Middle frontal gyrus (tissue), 1 donor: ENCODE results near the gene LBX1.

Experiments
- DNase-seq: peaks from one replicate; pipeline ENCODE4 v3.0.0-alpha.2; 2015; ENCODE audit warnings: low spot score; ENCODE audit errors: extremely low spot score

The LBX1 gene

DNA sequence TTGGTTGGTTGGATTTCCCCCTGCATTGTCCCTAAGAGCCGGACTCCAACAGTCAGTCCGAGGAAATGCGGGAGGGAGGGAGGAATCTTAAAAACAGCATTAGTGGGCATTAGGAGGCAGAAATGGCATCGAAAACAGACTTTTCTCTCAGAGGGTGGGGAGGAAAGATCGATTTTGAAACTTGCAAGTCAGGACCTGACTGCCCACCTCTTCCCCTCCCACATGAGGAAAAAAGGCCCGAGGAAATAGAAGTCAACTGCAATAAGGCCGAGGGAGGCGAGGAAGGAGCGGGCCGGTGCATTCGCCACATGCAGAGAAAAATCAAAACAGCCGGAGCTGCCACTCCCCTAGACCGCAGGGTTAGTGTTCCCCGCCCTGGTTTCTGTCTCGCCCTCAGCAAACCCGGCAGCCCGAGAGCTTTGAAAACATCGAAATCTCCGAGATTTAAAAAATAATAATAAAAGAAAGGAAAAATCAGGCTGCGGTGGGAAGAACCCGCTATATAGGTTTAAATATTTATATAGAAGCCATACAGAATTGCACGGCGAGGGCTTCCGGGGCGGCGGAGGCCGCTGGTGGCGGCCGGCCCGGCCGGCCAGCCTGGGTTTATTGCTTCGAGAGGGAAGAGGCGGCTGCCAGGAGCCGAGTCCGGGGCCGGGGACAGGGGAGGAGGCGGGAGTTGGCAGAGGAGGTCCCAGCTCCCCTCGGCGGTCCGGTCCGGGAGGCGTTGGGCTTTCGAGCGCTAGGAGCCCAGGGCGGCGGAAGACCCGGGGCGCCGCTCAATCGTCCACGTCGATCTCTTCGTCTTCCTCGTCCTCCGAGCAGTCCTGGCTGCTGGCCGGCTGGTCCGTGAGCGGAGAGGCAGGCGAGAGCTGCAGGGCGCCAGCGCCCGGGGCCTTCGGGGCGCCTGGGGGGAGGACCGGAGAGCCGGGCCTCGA is 2.5 kb downstream of the LBX1 start:
- no peak for DNase-seq

DNA sequence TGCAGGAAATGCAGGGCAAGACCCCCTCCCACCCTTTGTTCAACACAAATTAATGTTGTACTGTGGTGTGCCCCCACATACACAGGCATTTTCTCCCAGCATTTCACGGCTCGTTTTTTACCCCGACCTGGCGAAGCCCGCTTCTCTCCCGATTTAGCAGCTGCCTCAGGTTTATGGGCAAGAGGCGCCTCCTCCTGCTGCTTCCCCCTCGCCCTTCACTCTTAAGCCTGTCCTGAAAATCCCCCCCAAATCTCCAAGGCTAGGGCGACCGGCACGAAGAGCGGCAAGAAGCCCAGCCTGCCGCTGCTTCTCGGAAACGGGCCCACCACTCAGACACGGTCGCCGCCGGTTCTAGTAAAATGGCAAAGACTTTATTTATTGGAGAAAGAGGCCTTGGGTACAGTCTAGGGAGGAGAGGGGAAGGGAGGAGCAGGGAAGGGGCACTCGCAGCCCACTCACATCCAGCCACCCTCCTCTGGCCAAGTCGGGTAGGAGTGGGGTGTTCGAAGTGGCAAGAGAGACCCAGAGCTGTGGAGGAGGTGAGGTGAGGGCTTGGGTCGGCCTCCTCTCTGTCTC is 3.3 kb downstream of the LBX1 start:
- DNase-seq: no peak

DNA sequence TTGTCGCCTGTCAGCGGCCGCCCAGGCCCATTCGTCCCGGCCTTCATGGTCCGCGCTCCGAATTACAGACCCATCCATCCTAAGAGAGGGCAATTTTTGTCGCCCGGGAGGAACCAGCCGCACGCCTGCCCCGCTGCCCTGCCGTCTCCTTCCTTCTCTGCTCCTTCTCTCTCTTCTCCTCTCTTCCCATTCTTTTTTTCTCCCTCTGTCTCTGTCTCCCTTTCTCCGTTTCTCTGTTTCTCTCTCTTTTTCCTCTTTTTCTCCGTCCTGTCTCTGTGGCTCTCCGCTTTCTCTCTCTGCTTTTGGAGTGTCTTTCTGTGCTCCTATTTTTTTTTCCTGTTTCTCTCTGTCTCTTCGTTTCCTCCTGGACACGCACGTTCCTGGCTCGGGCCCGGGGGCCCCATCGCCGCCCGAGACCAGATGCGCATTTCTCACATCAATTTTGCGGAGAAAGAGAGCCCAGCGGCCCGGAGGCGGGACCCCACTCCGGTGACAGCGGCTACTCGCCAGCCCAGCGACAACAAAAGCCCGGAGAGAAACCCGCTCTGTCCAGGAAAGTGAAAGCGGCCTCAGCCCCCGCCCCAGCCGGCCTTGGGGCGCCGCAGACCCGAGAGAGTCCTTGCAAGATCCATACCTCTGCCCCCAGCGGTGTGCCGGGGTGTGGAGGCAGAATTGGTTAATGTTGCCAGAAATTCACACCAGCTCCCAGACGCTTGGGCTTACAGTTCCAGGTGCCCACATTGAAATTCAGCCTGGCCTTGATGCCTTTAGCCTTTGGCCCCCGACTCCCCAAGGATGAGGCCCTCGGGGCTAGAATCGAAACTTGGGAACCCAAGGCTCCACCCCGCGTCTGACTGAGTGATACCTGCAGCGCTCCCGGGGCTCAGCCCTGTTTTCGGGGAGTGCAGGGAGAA is 4.1 kb downstream of the LBX1 start:
- DNase-seq: no peak

DNA sequence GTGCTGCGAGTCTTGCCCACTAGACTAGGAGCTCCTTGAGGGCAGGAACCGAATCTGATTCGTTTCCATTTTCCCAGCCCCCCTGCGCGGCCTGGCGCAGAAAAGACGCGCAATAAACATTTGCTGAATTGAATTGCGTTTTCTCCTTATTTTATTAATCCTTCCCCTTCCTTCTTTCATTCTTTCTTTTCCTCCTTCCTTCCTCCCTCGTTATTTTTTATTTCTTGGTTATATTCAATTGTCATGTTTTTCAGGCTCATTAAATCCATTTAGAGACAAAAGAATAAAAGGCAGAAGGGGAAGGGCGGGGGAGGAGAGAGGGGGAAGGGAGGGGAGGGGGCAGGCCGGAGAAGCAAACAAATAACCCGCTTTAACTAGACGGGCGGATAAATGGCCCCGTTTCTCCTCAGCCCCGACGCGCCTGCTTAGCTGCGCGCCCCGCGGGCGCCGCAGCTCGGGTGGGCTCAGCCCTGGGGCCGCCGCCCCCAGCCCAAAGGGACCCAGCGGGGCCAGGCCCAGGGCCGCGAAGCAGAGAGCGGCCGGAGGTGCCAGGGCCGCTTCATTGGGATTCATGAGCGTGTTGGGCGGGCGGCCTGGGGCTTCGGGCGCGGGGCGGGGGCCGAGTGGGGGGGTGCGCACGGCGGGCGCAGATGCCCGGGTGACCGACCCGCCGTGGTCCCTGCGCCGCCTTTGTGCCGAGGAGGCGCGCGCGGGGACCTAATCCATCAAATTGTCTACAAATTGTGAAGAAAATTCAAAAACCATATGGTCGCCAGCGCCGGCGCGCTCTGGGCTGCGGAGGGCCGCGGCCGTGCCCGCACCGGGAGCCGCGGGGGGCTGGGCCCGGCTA is 5.0 kb downstream of the LBX1 start:
- no peak for DNase-seq

DNA sequence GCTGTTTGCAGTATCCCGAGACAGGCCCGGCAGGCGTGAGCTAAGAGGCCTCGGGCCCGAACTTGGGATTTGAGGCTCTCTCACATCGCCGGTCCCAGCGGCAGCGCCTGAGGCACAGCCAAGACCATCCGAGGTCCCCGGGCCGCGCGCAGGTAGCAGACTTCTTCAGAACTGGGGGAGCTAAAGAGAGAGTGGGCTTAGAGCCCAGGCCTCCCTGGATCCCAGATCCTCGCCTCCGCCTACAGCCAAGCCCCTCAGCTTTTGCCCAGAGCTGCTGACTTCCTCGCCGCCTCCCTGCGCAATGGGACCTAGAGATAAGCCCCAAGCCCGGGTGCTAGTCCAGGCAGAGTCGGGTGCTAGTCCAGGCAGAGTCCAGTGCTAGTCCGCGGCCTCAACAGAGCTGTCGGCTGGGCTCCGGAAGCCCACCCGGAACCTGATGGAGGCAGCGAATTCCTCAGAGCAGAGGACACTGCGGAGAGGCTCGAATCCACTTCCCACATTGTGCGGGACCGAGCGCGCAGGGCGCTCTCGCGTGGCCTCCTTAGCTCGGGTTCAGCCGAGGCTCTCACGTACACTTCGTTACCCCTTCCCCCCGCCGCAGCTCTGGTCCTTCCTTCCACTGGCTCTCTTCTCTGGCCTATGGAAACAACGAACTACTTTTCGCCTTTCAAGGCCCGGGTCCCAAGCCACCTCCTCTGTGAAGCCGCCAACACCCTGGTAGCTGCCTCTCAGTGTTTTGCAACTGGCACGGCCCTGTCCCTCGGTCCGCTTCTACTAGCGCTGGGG is 5.8 kb downstream of the LBX1 start:
- no peak for DNase-seq

DNA sequence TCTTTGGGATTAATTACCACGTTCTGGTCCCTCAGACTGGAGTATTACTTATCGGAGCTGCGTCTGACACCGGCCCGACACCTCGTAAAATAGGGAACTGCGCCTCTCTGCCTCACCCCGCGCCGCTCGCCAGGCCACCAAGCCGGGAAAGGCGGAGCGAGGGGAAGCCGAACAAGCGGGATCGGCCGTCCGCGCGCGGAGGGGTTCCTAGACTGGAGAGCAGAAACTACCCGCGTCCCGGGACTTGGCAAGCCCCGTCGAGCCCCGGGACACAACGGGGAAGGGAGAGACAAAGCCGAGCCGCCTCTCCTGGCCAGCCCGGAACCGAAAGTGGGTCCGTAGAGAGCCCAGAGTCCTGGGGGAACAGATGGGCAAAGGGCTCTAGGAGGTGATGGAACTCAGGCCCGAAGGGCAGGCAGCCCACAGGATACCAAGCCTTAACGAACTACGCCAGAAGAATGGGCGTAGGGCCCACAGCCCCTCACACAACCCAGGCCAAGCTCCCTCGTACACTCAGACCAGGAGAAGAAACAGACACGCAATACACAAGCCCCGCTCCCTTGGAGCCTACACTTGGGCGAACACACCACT is 6.5 kb downstream of the LBX1 start:
- no peak for DNase-seq

DNA sequence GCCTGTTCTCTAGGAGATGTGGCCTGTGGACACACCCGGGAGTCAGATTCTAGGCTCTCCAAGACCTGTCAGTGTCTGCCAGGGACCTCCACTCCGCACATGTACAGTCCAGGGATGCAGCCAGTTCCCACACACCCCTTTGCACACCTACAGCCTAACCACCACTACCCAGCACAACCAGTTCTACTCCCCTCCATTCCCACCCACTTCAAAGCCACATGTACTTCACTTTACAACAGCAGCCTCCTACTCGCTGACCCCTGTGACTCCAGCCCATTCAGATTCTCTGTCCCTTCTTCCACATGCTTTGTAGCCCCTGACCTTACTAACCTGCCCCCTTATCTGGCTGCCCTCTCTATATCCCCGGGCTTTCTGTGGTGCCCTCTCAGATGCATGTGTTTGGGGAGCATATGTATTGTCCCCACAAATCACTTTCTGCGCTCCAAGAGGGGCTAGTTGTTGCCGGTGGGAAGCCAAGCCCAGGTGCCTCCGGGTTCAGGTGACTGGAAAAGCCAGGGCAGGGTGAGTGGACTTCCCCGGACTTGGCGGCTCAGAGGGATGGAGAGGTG is 7.2 kb downstream of the LBX1 start:
- DNase-seq: no peak

DNA sequence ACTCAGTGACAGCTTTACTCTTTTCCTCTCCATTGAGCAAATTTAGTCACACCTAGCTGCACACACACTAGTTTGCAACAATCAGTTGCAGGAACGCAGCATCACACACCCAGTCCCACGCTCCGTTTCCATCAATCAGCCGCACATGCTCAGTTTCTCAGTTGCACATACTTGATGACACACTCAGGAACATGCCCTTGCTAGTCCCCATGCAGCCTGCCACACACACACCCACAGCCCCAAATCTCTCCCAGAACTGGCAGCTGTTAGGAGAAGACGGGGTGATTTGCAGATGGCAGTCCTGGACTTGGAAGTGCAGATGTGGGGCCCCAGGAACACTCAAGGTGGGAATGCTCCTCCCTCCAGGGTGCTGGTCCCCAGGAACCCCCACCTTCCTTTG is 7.7 kb downstream of the LBX1 start:
- no peak for DNase-seq

DNA sequence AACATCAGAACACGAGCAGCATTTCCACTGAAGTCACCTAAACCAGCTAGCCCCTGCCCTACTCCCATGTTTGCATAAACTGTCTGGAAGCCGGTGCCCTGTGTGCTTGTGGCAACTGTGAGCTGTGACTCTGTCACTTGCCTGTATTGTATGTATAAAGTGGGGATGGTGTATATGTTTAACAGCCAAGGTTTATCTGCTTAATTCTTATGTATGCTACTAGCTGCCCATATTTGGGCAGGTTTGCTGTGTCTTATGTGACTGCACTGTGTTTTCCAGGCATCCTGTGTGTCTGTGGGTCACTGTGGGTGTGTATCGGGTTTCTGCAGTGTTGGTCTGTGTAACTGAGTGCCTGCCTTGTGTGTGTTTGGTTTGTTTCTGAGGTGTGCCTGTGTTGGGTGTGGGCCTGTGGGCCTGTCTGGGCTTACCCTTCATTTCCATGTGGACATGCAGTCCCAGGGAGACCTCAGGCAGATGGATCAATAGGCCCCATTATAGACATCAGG is 9.3 kb downstream of the LBX1 start:
- DNase-seq: no peak

DNA sequence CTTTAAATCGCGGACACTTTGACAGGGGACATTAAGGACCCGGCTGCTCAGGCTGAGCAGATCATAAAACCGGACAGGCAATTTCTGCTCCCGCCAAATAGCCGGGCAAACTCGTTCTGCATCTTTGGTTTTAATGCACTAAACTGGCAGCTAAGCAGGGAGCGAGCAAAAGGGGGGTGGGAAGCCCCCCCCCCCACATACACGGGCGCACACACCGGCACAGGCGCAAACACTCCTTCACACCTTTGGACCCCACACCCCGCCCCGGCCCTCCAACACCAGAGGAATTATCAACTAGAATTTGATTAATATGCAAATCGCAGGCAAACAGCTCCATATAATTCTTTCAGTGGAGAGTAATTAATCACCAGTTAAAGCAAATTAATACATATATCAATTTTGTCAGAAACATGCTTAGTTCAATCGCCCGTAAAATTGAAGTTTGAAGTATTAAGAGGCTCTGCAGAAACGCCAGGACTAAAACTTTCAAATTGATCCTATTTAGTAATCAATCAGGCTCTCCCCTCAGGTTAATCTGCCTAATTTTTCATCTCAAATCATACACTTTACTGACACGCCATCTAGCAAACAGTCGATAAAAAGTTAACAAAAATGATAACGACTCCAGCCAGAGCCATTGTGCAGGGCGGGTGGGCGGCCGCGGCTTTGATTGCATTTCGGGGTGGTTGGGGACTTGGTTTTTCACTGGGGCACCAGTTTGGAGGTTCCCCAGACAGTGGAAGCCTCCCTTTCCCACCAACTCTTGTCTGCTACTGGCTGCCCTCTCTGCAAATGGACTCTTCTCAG is 9.9 kb downstream of the LBX1 start:
- DNase-seq: no peak

DNA sequence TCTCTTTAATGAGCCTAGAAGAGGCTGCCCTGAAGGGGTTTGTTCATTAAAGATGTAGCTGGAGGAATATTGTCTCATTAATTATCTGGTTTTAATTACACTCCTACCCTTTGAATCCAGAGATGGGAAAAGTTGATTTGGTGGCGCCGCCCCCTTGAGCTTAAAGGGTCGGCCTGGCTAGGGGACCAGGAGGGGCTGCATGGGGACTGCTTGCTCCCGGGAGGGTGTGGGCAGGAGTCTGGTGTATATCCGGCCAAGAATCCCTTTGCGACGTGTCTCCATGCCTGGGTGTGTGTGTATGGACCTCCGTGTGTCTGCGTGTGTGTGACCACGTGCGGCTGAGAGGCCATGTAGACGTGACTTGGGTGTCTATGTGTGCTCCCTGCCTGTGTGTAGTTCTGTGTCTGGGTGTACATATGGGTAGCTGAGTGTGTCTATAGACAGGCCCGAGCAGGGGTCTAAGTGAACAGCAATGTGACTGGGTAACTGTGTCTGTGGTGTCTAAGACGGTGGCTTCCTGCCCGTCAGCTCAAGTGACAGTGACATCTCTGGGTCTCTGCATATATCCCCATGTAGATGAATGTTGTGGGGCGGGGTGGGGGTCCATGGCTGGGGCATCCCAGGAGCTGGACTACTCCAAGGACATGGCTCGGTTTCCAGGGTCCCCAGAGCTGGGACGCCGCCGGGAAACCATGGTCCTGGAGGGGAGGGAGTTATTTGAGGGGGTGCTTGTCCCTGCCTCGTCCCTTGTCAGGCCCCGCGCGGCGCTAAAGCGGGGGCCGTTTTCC is 10.7 kb downstream of the LBX1 start:
- DNase-seq: no peak

DNA sequence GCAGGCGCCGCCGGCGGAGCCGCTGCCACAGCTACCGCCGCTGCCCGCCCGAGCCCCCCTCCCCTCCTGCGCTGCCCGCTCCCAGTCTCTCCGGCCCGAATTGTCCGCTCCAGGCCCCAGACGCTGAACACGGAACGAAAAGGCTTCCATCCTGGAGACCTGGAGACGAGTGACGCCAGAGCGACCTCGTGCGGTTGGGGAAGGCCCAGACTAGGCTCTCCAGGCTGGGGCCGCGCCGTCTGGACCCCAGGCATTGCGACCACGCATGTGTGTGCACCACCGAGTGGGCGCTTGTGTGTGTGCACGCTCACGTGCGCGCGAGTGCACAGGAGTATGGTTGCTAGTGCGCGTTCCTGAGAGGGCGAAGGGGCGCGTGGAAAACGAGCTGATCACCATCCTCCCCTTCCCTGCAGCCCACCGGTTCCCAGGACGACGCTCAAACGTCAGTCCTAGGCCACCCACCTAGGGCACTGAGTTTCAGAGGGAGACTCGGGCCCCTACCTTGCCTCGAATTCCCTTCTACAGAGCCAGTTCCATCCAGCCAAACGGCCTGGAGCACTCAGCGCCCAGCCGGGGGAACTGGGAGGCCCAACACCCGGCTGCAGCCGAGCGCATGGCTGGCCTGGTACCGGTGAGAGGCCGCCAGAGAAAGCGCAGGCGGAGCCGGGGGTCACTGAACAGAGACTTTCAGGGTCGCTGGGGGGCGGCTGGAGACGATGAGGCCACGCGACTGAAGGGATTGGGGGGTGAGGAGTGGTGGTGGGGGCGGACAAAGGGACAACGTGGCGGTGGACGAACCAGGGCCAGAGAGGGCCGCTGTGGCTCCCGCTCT is 11.6 kb downstream of the LBX1 start:
- no peak for DNase-seq

DNA sequence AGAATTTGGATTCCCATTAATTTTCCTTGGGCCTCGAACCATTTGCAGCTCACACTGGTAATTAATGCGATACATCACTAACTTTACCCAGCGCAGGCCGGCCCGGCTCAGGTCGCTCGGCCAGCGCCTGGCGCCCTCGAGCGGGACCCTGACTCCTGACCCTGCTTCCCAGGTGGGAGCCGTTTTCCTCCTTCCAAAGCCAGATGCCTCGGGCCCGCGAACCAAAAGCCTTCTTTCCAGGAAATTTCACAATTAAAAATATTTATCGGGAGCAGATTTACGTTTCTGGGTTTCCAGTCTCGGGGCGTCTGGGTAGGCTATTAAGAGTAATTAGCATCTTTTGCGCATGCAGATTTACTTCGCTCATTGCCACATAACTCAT is 12.2 kb downstream of the LBX1 start:
- DNase-seq: no peak

DNA sequence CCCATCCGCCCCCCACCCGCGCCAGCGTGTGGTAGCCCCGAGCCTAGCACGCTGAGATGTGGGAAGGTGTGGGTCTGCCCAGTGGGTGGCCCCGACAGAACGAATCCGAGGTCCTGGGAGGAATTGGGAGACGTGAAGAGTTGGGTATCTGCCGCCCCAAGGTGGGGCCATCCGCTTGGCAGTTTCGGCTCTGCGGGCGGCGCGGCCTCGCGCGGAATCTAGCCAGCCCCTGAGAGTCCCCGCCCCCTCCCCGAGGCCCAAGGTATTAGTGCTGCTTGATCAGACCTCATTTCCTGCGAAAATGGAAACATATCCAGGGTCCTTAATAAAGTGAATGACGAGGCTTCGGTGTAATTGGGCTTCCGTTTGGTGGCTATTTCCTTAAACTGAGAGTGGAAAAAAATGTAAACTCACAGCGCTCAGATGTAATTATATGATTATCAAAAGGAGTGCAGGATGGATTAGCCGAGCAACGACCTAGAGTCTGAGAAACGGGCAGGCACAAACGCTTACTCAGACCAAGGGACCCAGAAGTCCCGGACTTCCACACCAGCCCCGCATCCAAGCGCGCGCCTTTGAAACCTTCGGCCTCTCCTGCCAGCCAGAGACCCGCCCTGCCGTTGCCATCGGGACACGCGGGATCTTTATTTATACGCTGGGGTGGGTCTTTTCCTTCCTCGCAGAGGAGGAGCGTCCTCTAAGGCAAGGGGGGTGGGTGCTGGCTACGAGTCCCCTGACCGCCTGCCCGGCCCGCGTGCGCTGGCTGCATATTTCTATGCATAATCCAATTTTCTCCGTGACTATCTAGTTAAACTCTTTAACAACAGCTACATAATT is 12.8 kb downstream of the LBX1 start:
- no peak for DNase-seq

DNA sequence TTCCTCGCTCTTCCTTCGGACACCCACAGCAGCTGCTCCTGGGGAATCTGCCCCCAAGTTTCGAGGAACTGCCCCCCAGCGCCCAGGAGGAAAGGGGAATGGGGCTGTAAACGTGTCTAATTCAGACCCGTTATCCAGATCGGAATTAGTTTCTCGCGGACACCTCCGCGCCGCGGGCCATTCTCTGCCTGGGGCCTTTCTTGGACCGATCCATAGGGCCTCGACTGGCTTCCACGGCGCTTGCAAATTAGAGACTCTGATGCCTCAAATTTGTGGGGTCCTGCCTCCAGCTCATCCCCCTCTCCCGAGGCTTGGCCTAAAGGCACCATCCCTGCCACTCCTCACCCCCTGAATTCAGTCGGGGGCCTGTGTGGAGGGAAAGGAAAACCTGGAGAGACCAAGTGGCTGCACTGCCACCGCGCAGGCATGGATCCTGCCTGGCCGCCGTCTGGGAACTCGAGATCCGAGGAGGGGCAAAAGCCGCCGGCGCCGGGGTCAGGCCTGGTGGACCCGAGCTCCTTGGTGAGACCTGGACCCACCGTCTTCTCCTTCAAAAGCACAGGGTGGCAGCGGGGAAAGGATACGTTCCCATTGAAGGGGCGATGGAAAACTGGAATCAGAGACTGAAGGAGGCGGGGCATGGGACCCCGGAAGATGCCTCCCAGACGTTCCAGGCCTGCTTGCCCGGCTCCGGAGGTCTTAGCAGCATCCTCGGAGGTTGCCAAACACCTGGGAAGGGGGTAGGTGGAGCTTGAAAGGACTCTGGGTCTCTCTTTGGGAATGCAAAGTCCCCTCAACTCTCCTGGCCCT is 13.7 kb downstream of the LBX1 start:
- DNase-seq: no peak
